ENCODE results near the gene KIF20A. TPM values are rescaled to one million over a fixed set of nuclear protein-coding genes. Genes with fewer than 3 reads are reported as not detected.
"Not testable (repeated sequence)": the region's sequence is repeated elsewhere in the genome, so short reads cannot be mapped to it uniquely, and the experiment has no call there.

KIF20A gene
- total and polyA plus RNA-seq, 9 donors, result 0.10 to 3.1 (median 0.43) TPM; not detected in 2

DNA sequence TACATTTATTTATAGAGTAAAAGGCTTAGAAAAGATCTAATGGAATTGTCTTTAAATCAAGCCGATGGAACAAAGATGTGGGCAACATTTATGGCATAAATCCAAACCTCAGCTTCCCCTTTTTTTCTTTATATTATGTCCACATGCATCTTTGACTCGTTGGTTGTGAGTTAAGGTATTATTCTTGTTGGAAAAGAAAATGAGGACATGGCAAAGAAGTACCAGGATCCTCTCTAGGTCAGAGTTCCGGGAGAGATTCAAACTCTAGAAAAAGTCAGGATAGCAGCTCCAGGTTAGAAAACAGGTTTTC lies 39.2 kb upstream of the KIF20A start:
- Histone ChIP-seq H3K9me3 (no peaks in the 10 kb centered on the region), H3K27ac (no peak overlapping the region), H3K4me1 (ENCODE audit: insufficient read depth) (no peaks in the 10 kb centered on the region), H3K27me3 (no peaks in the 10 kb centered on the region), H3K36me3 (no peaks in the 10 kb centered on the region), H3K4me3 (no peak overlapping the region)
- TF ChIP-seq POLR2A (IDR thresholded peaks at IDR 0.05), result no peak
- TF ChIP-seq EP300 (IDR thresholded peaks at IDR 0.05), result no peak
- TF ChIP-seq, protein P1, sequence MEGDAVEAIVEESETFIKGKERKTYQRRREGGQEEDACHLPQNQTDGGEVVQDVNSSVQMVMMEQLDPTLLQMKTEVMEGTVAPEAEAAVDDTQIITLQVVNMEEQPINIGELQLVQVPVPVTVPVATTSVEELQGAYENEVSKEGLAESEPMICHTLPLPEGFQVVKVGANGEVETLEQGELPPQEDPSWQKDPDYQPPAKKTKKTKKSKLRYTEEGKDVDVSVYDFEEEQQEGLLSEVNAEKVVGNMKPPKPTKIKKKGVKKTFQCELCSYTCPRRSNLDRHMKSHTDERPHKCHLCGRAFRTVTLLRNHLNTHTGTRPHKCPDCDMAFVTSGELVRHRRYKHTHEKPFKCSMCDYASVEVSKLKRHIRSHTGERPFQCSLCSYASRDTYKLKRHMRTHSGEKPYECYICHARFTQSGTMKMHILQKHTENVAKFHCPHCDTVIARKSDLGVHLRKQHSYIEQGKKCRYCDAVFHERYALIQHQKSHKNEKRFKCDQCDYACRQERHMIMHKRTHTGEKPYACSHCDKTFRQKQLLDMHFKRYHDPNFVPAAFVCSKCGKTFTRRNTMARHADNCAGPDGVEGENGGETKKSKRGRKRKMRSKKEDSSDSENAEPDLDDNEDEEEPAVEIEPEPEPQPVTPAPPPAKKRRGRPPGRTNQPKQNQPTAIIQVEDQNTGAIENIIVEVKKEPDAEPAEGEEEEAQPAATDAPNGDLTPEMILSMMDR (IDR thresholded peaks at IDR 0.05), result no peak
- intact Hi-C loops (cut with DNase I), result loop anchor here in 2 of 4 donors (5.0 to 10.0 kb wide), 2 partner anchors 362 to 365 kb away; no protein-coding TSS in a partner anchor
- WGBS, 3 donors, result 56 to 68% (median 60%) methylated on average over 3 of the region's 3 CpGs
- no peak for DNase-seq

DNA sequence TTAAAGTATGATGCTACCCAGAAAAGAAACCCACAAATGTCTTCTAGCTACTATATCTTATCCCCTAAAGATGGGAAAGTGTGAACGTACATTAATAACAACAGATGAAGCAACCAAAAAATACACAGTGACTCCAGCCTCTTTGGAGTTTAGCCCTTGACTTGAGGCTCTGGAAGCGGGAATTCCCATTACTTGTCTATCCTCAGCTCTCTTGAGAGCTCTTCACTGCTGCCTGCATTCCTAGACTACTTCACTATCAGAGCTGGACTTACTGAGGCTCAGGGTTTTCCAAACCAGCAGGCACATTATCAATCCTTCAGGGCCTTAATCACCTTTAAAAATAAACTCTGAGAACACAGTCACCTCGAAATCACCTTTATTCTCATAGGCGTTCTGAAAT lies 38.6 kb upstream of the KIF20A start:
- intact Hi-C loops (cut with DNase I), result no loop called here
- 59 to 63% (median 61%) methylated on average over 4 of the region's 4 CpGs for WGBS, 3 donors
- no peak overlapping the region for H3K27ac ChIP-seq
- no peaks in the 10 kb centered on the region for H3K9me3 ChIP-seq
- no peaks in the 10 kb centered on the region for H3K27me3 ChIP-seq
- H3K36me3 ChIP-seq, result no peaks in the 10 kb centered on the region
- no peak for DNase-seq
- TF ChIP-seq EP300 (IDR thresholded peaks at IDR 0.05) (no peak), POLR2A (IDR thresholded peaks at IDR 0.05) (no peak)
- TF ChIP-seq, protein P1 (IDR thresholded peaks at IDR 0.05), result no peak
- no peak overlapping the region for H3K4me3 ChIP-seq
- no peaks in the 10 kb centered on the region for H3K4me1 ChIP-seq (ENCODE audit: insufficient read depth)

DNA sequence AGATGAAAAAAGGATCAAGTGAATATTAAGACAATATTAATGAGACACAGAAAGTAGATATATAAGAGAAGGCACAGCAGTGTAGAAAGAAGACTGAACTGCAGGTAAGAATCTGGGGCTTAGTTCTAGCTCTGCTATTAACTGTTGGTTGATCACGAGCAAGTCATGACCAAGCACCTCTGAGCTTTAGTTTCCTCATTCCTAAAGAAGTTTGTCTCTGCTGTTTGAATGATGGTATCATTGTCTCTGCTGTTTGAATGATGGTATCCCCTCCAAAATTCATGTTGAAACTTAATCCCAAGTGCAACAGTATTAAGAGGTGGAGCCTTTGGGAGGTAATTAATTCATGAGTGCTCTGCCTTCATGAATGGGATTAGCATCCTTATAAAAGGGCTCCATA lies 37.2 kb upstream of the KIF20A start:
- Histone ChIP-seq H3K9me3 (no peaks in the 10 kb centered on the region), H3K36me3 (no peaks in the 10 kb centered on the region), H3K4me1 (ENCODE audit: insufficient read depth) (no peaks in the 10 kb centered on the region), H3K27me3 (no peaks in the 10 kb centered on the region), H3K27ac (no peak overlapping the region), H3K4me3 (no peak overlapping the region)
- no peak for TF ChIP-seq EP300 (IDR thresholded peaks at IDR 0.05)
- TF ChIP-seq POLR2A (IDR thresholded peaks at IDR 0.05), result no peak
- TF ChIP-seq, protein P1 (IDR thresholded peaks at IDR 0.05), result no peak
- DNase-seq, result no peak
- WGBS, 3 donors, result 65 to 75% (median 71%) methylated on average over 1 of the region's 1 CpG
- intact Hi-C loops (cut with DNase I), result no loop called here

DNA sequence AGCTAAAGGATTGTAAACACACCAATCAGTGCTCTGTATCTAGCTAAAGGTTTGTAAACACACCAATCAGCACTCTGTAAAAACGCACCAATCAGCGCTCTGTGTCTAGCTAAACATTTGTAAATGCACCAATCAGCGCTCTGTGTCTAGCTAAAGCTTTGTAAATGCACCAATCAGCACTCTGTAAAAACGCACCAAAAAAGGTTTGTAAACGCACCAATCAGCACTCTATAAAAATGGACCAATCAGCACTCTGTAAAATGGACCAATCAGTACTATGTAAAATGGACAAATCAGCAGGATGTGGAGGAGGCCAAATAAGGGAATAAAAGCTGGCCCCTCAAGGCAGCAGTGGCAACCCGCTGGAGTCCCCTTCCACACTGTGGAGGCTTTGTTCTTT lies 35.3 kb upstream of the KIF20A start:
- 84 to 93% (median 88%) methylated on average over 6 of the region's 6 CpGs for WGBS, 3 donors
- H3K9me3 ChIP-seq; H3K27me3 ChIP-seq; H3K36me3 ChIP-seq; H3K4me3 ChIP-seq; H3K4me1 ChIP-seq (ENCODE audit: insufficient read depth); H3K27ac ChIP-seq; intact Hi-C loops (cut with DNase I); DNase-seq: not testable (repeated sequence)

DNA sequence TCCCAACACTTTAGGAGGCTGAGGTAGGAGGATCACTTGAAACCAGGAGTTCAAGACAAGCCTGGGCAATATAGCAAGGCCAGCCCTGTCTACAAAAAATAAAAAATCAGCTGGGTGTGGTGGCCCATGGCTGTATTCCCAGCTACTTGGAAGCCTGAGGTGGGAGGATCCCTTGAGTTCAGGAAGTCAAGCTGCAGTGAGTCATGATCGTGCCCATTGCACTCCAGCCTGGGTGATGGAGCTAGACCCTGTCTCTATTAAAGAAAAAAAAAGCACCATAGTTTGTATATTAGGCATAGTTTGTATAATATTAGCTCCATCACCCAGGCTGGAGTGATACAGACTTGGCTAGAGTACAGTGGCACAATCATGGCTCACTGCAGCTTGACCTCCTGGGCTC lies 30.1 kb upstream of the KIF20A start:
- no peaks in the 10 kb centered on the region for H3K36me3 ChIP-seq
- no peak overlapping the region for H3K27ac ChIP-seq
- TF ChIP-seq POLR2A (IDR thresholded peaks at IDR 0.05) (no peak), EP300 (IDR thresholded peaks at IDR 0.05) (no peak)
- TF ChIP-seq, protein P1 (IDR thresholded peaks at IDR 0.05), result no peak
- no peaks in the 10 kb centered on the region for H3K27me3 ChIP-seq
- H3K4me3 ChIP-seq, result no peak overlapping the region
- intact Hi-C loops (cut with DNase I), result no loop called here
- H3K4me1 ChIP-seq (ENCODE audit: insufficient read depth), result no peaks in the 10 kb centered on the region
- WGBS, 3 donors, result 11 to 17% (median 16%) methylated on average over 1 of the region's 1 CpG
- peak in 2 of 5 donors; percentile 11 to 26 for DNase-seq
- no peaks in the 10 kb centered on the region for H3K9me3 ChIP-seq

Measured in ovary (tissue), 9 donors.